Measurements from ENCODE around the gene NECTIN3.

DNA sequence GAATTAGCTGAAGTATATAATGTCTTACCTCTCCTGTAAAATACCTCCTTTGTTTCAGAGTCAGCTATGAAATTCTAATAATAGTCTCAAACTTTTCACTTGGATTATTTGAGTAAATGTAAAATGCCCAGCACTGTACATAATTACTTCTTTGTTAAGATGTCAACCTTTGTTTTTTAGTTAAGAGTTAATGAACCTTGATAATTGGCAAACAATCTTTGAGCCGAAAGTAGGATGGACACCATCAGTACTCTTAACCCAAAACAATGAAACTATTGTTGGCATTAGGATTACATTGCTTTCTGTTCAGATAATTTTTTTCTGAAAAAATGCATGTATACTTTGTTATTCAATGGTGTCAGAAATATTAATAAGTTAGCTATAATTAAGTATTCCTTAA is 3.0 kb upstream of the NECTIN3 start:
- TF ChIP-seq, protein P1, sequence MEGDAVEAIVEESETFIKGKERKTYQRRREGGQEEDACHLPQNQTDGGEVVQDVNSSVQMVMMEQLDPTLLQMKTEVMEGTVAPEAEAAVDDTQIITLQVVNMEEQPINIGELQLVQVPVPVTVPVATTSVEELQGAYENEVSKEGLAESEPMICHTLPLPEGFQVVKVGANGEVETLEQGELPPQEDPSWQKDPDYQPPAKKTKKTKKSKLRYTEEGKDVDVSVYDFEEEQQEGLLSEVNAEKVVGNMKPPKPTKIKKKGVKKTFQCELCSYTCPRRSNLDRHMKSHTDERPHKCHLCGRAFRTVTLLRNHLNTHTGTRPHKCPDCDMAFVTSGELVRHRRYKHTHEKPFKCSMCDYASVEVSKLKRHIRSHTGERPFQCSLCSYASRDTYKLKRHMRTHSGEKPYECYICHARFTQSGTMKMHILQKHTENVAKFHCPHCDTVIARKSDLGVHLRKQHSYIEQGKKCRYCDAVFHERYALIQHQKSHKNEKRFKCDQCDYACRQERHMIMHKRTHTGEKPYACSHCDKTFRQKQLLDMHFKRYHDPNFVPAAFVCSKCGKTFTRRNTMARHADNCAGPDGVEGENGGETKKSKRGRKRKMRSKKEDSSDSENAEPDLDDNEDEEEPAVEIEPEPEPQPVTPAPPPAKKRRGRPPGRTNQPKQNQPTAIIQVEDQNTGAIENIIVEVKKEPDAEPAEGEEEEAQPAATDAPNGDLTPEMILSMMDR (IDR thresholded peaks at IDR 0.05) = no peak
- TF ChIP-seq POLR2AphosphoS5 (IDR thresholded peaks at IDR 0.05; ENCODE audit: low read depth, low read length) = no peak
- TF ChIP-seq, protein P2, sequence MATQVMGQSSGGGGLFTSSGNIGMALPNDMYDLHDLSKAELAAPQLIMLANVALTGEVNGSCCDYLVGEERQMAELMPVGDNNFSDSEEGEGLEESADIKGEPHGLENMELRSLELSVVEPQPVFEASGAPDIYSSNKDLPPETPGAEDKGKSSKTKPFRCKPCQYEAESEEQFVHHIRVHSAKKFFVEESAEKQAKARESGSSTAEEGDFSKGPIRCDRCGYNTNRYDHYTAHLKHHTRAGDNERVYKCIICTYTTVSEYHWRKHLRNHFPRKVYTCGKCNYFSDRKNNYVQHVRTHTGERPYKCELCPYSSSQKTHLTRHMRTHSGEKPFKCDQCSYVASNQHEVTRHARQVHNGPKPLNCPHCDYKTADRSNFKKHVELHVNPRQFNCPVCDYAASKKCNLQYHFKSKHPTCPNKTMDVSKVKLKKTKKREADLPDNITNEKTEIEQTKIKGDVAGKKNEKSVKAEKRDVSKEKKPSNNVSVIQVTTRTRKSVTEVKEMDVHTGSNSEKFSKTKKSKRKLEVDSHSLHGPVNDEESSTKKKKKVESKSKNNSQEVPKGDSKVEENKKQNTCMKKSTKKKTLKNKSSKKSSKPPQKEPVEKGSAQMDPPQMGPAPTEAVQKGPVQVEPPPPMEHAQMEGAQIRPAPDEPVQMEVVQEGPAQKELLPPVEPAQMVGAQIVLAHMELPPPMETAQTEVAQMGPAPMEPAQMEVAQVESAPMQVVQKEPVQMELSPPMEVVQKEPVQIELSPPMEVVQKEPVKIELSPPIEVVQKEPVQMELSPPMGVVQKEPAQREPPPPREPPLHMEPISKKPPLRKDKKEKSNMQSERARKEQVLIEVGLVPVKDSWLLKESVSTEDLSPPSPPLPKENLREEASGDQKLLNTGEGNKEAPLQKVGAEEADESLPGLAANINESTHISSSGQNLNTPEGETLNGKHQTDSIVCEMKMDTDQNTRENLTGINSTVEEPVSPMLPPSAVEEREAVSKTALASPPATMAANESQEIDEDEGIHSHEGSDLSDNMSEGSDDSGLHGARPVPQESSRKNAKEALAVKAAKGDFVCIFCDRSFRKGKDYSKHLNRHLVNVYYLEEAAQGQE (IDR thresholded peaks at IDR 0.05; ENCODE audit: insufficient read depth in 1 of 2, low read depth in 2 of 2, low read length in 1 of 2) = no peak
- no peak for TF ChIP-seq TCF7L2 (IDR thresholded peaks at IDR 0.05; ENCODE audit: low read depth, low read length)

Data from Panc1 (cell line).